ENCODE data around the gene FTSJ3. TPM values are rescaled to one million over a fixed set of nuclear protein-coding genes. Genes with fewer than 3 reads are reported as not detected.
A peak's percentile ranks its signal among the peaks of the same experiment; 100 is the strongest.

The FTSJ3 gene
- total RNA-seq, 3 donors from 2014 or later = 26.9 to 48.2 (median 29.4) TPM

DNA sequence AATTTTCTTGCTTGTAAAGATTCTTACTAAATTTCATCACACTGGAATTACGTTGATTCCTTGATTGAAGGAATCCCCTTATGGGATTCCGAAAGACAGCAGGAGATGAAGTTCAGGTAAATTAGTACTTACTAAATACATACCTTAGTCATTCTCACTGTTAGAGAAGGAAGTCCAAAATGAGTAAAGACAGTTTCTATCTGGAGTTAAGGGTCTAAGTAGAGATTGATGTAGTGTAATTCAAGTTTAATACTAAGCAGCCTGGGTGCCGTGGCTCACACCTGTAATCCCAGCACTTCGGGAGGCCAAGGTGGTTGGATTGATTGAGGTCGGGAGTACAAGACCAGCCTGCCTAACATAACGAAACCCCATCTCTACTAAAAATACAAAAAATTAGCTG is 43.9 kb downstream of the FTSJ3 start:
- intact Hi-C loops (cut with DNase I, micrococcal nuclease) = no loop called here
- H3K36me3 ChIP-seq (ENCODE audit: low read depth) = no peaks in the 10 kb centered on the region
- TF ChIP-seq, protein P1, sequence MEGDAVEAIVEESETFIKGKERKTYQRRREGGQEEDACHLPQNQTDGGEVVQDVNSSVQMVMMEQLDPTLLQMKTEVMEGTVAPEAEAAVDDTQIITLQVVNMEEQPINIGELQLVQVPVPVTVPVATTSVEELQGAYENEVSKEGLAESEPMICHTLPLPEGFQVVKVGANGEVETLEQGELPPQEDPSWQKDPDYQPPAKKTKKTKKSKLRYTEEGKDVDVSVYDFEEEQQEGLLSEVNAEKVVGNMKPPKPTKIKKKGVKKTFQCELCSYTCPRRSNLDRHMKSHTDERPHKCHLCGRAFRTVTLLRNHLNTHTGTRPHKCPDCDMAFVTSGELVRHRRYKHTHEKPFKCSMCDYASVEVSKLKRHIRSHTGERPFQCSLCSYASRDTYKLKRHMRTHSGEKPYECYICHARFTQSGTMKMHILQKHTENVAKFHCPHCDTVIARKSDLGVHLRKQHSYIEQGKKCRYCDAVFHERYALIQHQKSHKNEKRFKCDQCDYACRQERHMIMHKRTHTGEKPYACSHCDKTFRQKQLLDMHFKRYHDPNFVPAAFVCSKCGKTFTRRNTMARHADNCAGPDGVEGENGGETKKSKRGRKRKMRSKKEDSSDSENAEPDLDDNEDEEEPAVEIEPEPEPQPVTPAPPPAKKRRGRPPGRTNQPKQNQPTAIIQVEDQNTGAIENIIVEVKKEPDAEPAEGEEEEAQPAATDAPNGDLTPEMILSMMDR (IDR thresholded peaks at IDR 0.05) = no peak
- no peaks in the 10 kb centered on the region for H3K9me3 ChIP-seq
- H3K4me1 ChIP-seq (ENCODE audit: low read depth) = no peaks in the 10 kb centered on the region
- no peak for ATAC-seq
- DNase-seq = no peak
- no peak overlapping the region for H3K4me3 ChIP-seq

- H3K4me3 ChIP-seq = no peak overlapping the region
- ATAC-seq (no peak), DNase-seq (no peak)
- intact Hi-C loops (cut with DNase I, micrococcal nuclease) = no loop called here
- no peaks in the 10 kb centered on the region for H3K36me3 ChIP-seq (ENCODE audit: low read depth)
- H3K9me3 ChIP-seq = no peaks in the 10 kb centered on the region
- TF ChIP-seq, protein P1 (IDR thresholded peaks at IDR 0.05) = no peak
- peaks cover 7% of the 10 kb centered on the region for H3K4me1 ChIP-seq (ENCODE audit: low read depth)
These were observed 46.5 kb downstream of the FTSJ3 start for GRCh38 chr17:63780928-63781327.

DNA sequence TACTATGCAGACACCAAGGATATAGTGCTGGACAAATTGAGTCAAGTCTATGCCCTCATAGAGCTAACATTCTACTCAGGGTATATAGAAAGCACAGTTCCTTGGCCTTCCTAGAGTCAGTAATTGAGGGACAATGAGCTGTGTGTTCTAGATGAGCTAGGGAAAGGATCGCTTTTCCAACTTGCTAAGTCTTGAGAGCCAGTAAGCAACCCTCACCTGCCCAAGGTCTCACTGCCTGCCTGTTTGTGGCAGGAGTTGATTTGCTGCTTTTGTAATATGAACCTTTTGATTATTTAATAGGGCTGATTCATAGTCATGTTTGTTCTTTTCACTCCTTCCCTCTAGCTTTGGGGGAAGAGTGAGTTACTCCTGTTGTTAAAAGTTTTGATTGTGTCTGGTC is 47.0 kb downstream of the FTSJ3 start:
- Histone ChIP-seq H3K36me3 (ENCODE audit: low read depth) (no peaks in the 10 kb centered on the region), H3K4me3 (no peak overlapping the region), H3K9me3 (no peaks in the 10 kb centered on the region), H3K4me1 (ENCODE audit: low read depth) (peaks cover 12% of the 10 kb centered on the region)
- ATAC-seq = no peak
- TF ChIP-seq, protein P1 (IDR thresholded peaks at IDR 0.05) = no peak
- DNase-seq = no peak
- intact Hi-C loops (cut with DNase I, micrococcal nuclease) = no loop called here

GRCh38 chr17:63775420-63775819 is 52.0 kb downstream of the FTSJ3 start:
- H3K36me3 ChIP-seq (ENCODE audit: low read depth) = peaks cover 5% of the 10 kb centered on the region
- DNase-seq = no peak
- TF ChIP-seq, protein P1 (IDR thresholded peaks at IDR 0.05) = no peak
- no peak overlapping the region for H3K4me3 ChIP-seq
- no peaks in the 10 kb centered on the region for H3K9me3 ChIP-seq
- peaks cover 31% of the 10 kb centered on the region for H3K4me1 ChIP-seq (ENCODE audit: low read depth)
- ATAC-seq = no peak
- intact Hi-C loops (cut with DNase I, micrococcal nuclease) = loop anchor here in 1 of 2 donors (10.0 kb wide), 1 partner anchor 49 kb away; the partner anchor contains the start of genes FTSJ3 and PSMC5

DNA sequence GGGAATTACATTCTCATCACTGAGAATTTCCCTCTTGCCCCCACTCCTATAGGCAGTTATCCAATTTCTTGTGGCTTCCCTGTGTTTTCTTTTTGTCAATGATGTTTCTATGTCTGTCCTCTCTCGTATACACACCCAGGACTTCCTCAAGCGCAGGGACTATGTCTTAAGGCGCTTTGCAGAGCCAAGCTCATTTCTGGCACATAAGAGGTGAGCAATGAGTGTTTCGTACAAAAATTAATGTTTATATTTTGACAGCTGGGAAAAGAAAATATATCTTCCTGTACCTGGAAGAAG is 52.5 kb downstream of the FTSJ3 start:
- peak overlapping the region; percentile 90 for H3K4me3 ChIP-seq
- no peak for ATAC-seq
- no peaks in the 10 kb centered on the region for H3K9me3 ChIP-seq
- peak in 1 of 3 donors; percentile 17 for DNase-seq
- intact Hi-C loops (cut with DNase I, micrococcal nuclease) = loop anchor here in 1 of 2 donors (10.0 kb wide), 1 partner anchor 50 kb away; the partner anchor contains the start of genes FTSJ3 and PSMC5
- peaks cover 5% of the 10 kb centered on the region for H3K36me3 ChIP-seq (ENCODE audit: low read depth)
- H3K4me1 ChIP-seq (ENCODE audit: low read depth) = peaks cover 31% of the 10 kb centered on the region
- TF ChIP-seq, protein P1 (IDR thresholded peaks at IDR 0.05) = no peak

Data from mucosa of descending colon (tissue), 3 donors.